Mesenteric fat pad (tissue), 1 donor: ENCODE measurements around the gene PRR3. TPM values are rescaled to one million over a fixed set of nuclear protein-coding genes. Genes with fewer than 3 reads are reported as not detected.
A peak's percentile ranks its signal among the peaks of the same experiment; 100 is the strongest.

Experiments used
- DNase-seq: peaks from one replicate; pipeline ENCODE4 v3.0.0-alpha.2; 2020; ENCODE audit warnings: low spot score
- total RNA-seq: library from RNA; stranded (reverse); fragmentation: NEBNext Ultra II Directional; extraction: Animal tissue kit (Norgen Biotek cat#: 25700); gene quantifications from one replicate; pipeline ENCODE4 v1.2.1, GENCODE V29; 2021
- donor health status: DM: yes; HTN: yes; CAD: no.

The PRR3 gene
- total RNA-seq, 1 donor from 2014 or later, result 9.2 TPM

- no peak for DNase-seq
These were observed 23.4 kb upstream of the PRR3 start for GRCh38 chr6:30533460-30534294.

- DNase-seq, result no peak
These were observed 19.2 kb upstream of the PRR3 start for GRCh38 chr6:30537931-30538330.

GRCh38 chr6:30541515-30542403, 15.3 kb upstream of the PRR3 start:
- DNase-seq, result no peak

- DNase-seq, result no peak
These were observed 14.7 kb upstream of the PRR3 start for GRCh38 chr6:30542404-30542725.

GRCh38 chr6:30542915-30543314, 14.2 kb upstream of the PRR3 start:
- DNase-seq, result no peak

- DNase-seq, result no peak
These were observed 13.3 kb upstream of the PRR3 start for GRCh38 chr6:30543821-30544220.

GRCh38 chr6:30544666-30545272, 12.3 kb upstream of the PRR3 start:
- DNase-seq, result no peak

GRCh38 chr6:30547454-30547853, 9.6 kb upstream of the PRR3 start:
- DNase-seq, result no peak

- DNase-seq, result no peak
These were observed 8.7 kb upstream of the PRR3 start for GRCh38 chr6:30548375-30548774.

GRCh38 chr6:30554404-30554803, 2.7 kb upstream of the PRR3 start:
- DNase-seq, result no peak

- DNase-seq, result peak; percentile 90
These were observed 1.9 kb upstream of the PRR3 start for GRCh38 chr6:30554962-30555815.

- DNase-seq, result no peak
These were observed 1.4 kb upstream of the PRR3 start for GRCh38 chr6:30555816-30556065.

GRCh38 chr6:30556066-30556905, 809 bp upstream of the PRR3 start, which contains the start of gene GNL1:
Gene GNL1 (minus strand): TSS chr6:30556489. CDS start chr6:30556203, 286 bp downstream.
- DNase-seq, result peak; percentile 97

- no peak for DNase-seq
These were observed 537 bp downstream of the PRR3 start for GRCh38 chr6:30557683-30557981.

GRCh38 chr6:30560930-30561329, 3.8 kb downstream of the PRR3 start:
- no peak for DNase-seq

GRCh38 chr6:30562470-30563425, 5.7 kb downstream of the PRR3 start:
- no peak for DNase-seq

- DNase-seq, result no peak
These were observed 7.0 kb downstream of the PRR3 start for GRCh38 chr6:30564114-30564513.

GRCh38 chr6:30565772-30566171, 8.7 kb downstream of the PRR3 start:
- DNase-seq, result no peak

GRCh38 chr6:30568245-30568644, 11.2 kb downstream of the PRR3 start:
- no peak for DNase-seq
